HG03095 (cell line): ENCODE measurements around the gene TSNAX.
A peak's percentile ranks its signal among the peaks of the same experiment; 100 is the strongest.

Experiments used
- ATAC-seq: cut with Tn5 transposase; IDR thresholded peaks from one replicate; pipeline ENCODE4 v1.9.1; 2021; ENCODE audit warnings: moderate library complexity; ENCODE audit not compliant: unreplicated experiment

Gene TSNAX

GRCh38 chr1:231517076-231517475, 11.4 kb upstream of the TSNAX start:
- no peak for ATAC-seq

DNA sequence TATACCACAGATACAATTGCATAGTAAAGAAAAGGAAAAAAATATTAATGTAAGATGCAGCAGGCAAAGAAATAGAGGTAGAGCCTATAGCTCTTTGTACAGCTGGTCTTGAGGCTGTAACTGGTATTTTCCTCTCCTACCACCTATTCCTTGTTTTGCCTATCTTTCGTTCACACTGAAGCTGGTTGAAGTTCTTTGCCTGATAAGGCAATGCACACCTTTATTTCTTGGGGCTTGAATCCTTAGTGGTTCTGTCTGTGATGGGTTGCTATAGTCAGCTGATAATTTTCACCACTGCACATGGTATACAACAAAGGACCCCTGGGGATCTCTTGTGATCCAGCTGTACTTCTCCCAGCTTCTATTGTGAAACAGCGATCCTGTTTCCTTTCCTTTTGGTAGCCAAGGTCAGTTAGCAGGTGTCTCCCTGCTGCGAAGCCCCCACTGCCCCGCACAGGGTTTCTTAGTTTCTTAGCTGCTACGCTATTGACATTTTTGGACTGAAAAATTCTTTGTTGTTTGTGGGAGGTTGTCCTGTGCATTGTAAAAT, 9.9 kb upstream of the TSNAX start:
- ATAC-seq = no peak

- ATAC-seq = no peak
These were observed 9.3 kb upstream of the TSNAX start for GRCh38 chr1:231519166-231519565.

DNA sequence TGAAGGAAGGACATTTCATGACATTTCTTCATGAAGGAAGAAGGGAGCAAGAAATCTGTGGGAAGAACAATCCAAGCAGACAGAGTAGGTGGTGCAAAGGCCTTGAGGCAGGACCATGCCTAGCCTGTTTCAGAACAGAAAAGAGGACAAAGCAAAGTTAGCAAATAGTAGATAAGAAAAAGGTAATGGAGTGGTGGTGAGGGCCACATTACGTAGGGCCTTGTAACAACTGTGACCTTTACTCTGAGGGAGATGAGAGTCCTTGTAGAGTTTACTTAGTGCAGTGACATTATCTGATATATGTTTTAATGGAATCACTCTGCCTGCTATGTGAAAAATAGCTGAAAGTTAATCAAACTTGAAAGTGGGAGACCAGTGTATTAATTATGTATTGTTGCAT, 6.4 kb upstream of the TSNAX start:
- ATAC-seq = no peak

DNA sequence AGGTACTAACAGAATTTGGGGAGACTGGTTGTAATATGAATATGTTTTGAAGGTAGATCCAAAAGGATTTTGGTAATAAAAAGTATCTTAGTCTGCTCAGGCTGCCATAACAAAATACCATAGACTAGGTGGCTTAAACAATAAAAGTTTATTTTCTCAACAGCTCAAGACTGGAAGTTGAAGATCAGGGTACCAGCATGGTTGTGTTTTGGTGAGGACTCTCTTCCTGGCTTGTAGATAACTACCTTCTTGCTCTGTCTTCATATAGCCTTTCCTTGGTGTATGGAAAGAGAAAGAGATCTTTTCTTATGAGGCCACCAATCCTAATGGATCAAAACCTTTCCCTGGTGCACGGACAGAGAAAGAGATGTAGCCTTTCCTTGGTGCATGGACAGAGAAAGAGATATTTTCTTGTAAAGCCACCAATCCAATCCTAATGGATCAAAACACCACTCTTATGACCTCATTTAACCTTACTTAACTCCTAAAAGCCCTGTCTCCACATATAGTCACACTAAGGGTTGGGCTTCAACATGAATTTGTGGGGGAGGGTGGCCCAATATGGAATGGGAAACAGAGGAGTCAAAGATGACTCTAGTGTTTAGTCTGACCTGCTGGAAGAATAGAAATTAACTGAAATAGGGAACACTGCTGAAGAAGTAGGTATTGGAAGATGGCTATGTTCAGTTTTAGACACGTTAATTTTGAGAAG, 5.4 kb upstream of the TSNAX start:
- no peak for ATAC-seq

GRCh38 chr1:231523816-231524215, 4.7 kb upstream of the TSNAX start:
- ATAC-seq = no peak

DNA sequence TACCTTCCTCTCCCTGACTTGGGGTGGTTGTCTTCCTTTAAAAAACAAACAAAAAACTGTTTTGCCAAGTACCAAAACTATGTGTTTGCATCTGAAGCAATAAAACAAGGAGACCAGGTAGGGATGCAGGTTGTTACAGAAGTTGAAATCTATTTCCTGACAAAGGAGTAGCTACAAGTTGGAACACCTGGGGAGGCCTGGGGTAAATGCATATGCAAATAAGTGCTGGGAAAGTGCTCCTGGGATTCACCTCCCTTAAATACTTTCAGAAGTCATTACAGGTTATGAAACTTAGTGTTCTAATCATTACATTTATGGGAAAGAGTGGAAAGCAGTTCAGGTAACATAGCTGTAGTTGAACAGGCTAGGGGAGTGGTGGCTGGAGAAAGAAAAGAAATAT, 1.9 kb upstream of the TSNAX start:
- ATAC-seq = no peak

GRCh38 chr1:231527586-231528171, 790 bp upstream of the TSNAX start:
- ATAC-seq = peak; percentile 16

GRCh38 chr1:231533240-231533639, 4.8 kb downstream of the TSNAX start:
- ATAC-seq = no peak

GRCh38 chr1:231534703-231535159, 6.3 kb downstream of the TSNAX start:
- no peak for ATAC-seq

DNA sequence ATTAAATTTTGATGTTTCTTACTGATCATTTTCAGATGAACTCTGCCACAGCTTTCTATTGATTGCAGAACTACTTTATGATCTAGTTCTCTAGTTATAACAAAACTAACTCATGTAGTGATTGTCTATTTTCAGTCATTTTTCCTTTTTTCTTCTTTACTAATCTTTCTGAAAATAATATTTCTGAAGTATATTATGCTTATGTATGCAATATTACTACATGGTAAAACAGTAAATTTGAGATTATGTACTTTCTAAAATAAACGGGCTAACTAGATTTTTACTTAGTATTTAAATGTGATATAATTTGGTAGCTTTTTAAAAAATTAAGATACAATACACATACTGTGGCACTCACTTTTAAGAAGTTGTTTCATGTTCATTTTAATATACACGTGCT, 7.6 kb downstream of the TSNAX start:
- ATAC-seq = no peak

DNA sequence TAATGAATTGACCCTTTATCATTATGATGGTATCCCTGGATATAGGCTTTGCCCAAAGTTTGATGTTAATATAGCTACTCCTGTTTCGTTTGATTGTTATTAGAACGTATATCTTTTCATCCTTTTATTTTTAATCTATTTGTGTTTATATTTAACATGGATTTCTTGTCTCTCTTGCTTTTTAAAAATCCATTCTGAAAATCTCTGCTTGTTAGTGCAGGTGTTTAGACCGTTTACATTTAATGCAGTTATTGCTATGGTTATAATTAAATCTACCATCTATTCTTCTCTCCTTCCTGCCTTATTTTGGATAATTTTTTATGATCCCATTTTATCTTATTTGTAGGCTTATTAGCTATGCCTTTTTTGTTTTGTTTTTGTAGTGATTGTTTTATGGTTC, 12.4 kb downstream of the TSNAX start:
- no peak for ATAC-seq

DNA sequence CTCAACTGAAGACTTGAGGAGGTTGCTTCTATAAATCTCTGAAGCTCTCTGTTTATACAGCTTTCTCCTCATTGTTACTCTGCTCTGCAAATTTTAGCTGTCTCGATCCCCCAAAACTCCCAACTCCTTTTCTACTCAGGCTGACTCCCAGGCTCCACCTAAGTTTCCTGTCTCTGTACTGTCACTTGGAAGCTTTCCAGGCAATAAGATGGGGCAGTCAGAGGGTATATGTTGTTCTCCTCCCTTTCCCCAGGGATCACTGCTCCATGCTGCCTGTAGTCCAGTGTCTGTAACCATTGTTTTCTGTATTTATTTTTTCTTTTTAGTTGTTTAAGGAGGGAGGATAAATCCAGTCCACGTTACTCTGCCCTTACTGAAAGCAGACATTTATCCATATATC, 13.4 kb downstream of the TSNAX start:
- no peak for ATAC-seq

DNA sequence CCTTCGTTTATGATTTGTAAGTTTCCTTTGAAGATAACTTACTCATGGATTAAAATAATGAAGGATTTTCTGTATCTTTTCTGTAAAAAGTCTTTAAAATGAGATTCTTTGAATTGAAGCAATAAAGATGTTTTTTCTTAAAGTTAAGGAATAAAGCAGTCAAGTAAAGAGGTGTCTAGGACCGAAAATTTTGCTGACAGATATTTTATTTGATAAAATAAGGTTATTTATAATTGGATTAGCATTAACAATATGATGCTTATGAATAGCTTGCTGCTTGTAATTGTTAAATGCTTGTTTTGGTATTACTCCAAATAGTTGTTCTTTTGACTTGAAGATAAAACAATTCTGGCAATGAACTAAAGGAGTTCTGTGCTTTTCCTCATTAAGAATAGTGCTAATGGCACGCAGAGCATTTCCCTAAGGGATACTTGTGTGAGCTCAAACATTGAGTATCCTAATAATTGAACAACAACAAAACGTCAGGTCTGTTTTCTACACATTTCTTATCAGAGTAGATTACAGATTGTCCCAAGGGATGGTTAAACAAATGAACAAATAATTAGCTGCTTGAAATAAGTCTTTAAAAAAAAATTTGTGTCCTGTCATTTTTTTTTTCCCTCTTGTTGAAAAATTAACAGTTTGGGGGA, 16.6 kb downstream of the TSNAX start:
- no peak for ATAC-seq

GRCh38 chr1:231546693-231547092, 18.2 kb downstream of the TSNAX start:
- ATAC-seq = no peak

GRCh38 chr1:231549733-231550447, 21.4 kb downstream of the TSNAX start:
- ATAC-seq = no peak

DNA sequence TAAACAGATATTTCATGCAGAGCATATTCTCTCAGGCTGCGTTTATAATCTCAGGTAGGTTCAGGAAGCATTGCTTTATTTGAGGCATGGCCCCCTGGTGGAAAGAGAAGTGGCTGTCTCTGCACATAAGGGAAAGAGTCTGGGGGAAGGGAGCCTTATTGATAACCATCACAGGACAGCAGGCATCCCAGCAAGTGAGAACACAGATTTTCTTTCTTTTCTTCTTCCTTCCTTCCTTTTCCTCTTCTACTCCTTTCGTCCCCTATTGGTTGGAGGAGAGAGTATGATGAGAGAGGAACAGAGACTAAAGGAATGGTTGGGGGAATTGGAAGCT, 21.9 kb downstream of the TSNAX start:
- no peak for ATAC-seq

- no peak for ATAC-seq
These were observed 24.9 kb downstream of the TSNAX start for GRCh38 chr1:231553320-231553719.

GRCh38 chr1:231554969-231555368, 26.5 kb downstream of the TSNAX start:
- no peak for ATAC-seq

GRCh38 chr1:231557411-231557810, 28.9 kb downstream of the TSNAX start:
- no peak for ATAC-seq

GRCh38 chr1:231557898-231558707, 29.6 kb downstream of the TSNAX start:
- ATAC-seq = no peak
